Ishikawa (cell line): ENCODE data around the gene PSMA7.

Experiments
- CEBPB ChIP-seq: IDR thresholded peaks from 2 replicates; pipeline ENCODE4 v1.6.1; 2012
- EGR1 ChIP-seq: IDR thresholded peaks from 2 replicates; pipeline ENCODE4 v1.6.1; 2012
- RAD21 ChIP-seq: IDR thresholded peaks from 2 replicates; pipeline ENCODE4 v1.6.1; 2012; ENCODE audit warnings: low read depth
- REST ChIP-seq: IDR thresholded peaks from 2 replicates; pipeline ENCODE4 v1.6.1; 2012; ENCODE audit warnings: low read depth, mild to moderate bottlenecking
- USF1 ChIP-seq: IDR thresholded peaks from 2 replicates; pipeline ENCODE4 v1.6.1; 2012
- YY1 ChIP-seq: IDR thresholded peaks from 2 replicates; pipeline ENCODE4 v1.6.1; 2012; ENCODE audit warnings: low read depth

- TF ChIP-seq EGR1 (no peak), USF1 (no peak), CEBPB (no peak), RAD21 (no peak), REST (no peak), YY1 (no peak)
Measured at GRCh38 chr20:62150310-62150575, 7.0 kb upstream of the PSMA7 start.
